ENCODE data around the gene NFATC2IP. TPM values are rescaled to one million over a fixed set of nuclear protein-coding genes. Genes with fewer than 3 reads are reported as not detected.

Gene NFATC2IP
- total and polyA plus RNA-seq, 10 of the 15 experiments (the other 5 are each of a cell fraction or from before 2014, with no cell fraction given): 12.2 to 93.9 (median 46.9) TPM

GRCh38 chr16:28910086-28911031 lies 40.4 kb upstream of the NFATC2IP start (continued):
- TF ChIP-seq POLR2AphosphoS2 (IDR thresholded peaks at IDR 0.05; ENCODE audit: low read depth, low read length): no peak

GRCh38 chr16:28912558-28912957 lies 38.2 kb upstream of the NFATC2IP start:
- ChIA-PET RAD21 (ENCODE audit: unreplicated experiment) (interaction anchor here (1.1 kb wide), 1 partner anchor 33 kb away, joined by 4 read pairs; no protein-coding TSS in a partner anchor), CTCF (no interaction called here), POLR2A (interaction anchor here (0.7 kb wide), 1 partner anchor 50 kb away, joined by 4 read pairs; no protein-coding TSS in a partner anchor), SMC1A (ENCODE audit: uncharacterized antibody, unreplicated experiment) (no interaction called here)
- Histone ChIP-seq H3K4me3 (no peak overlapping the region), H3K27me3 (replicated peaks in 1 of 2; ENCODE audit: control insufficient read depth in 2 of 2, insufficient read depth in 2 of 2, low read length in 1 of 2) (no peaks in the 10 kb centered on the region), H3K9ac (ENCODE audit: control insufficient read depth, insufficient read depth, low read length) (no peak overlapping the region), H3K27ac (ENCODE audit: control insufficient read depth, insufficient read depth) (no peak overlapping the region), H3K79me2 (ENCODE audit: control insufficient read depth, insufficient read depth, low read length) (no peaks in the 10 kb centered on the region), H3K4me2 (ENCODE audit: control insufficient read depth, insufficient read depth) (no peak overlapping the region), H2AFZ (ENCODE audit: control insufficient read depth, low read depth, low read length) (no peak overlapping the region), H3K36me3 (ENCODE audit: control insufficient read depth in 2 of 2, insufficient read depth in 2 of 2, low read length in 1 of 2) (peaks cover 11 to 13% of the 10 kb centered on the region in 2 experiments; a peak in 3 of 4 replicates), H4K20me1 (ENCODE audit: control insufficient read depth, insufficient read depth) (no peaks in the 10 kb centered on the region), H3K9me3 (replicated peaks; ENCODE audit: control insufficient read depth, insufficient read depth, low read length) (no peaks in the 10 kb centered on the region), H3K4me1 (ENCODE audit: control insufficient read depth, insufficient read depth, low read length) (peaks cover 8% of the 10 kb centered on the region)
- FAIRE-seq: no peak
- intact Hi-C loops (cut with micrococcal nuclease; ENCODE audit: unreplicated experiment) (no loop called here), in situ Hi-C loops (cut with MboI) (no loop called here)
- no peak for DNase-seq (ENCODE audit: low read depth, low spot score)
- no TSS peak for BruUV-seq (replicated peaks)
- ATAC-seq: no peak
- WGBS (ENCODE audit: insufficient coverage, insufficient replicate concordance, low lambda C conversion rate, missing lambda C conversion rate): 93% methylated on average over 12 of the region's 12 CpGs
- TF ChIP-seq YY1 (IDR thresholded peaks at IDR 0.05; ENCODE audit: low read depth, low read length) (no peak), CREB1 (IDR thresholded peaks at IDR 0.05; ENCODE audit: low read depth) (no peak), GABPA (IDR thresholded peaks at IDR 0.05; ENCODE audit: low read depth) (no peak), SMAD5 (IDR thresholded peaks at IDR 0.05; ENCODE audit: low read depth) (no peak), E2F4 (IDR thresholded peaks at IDR 0.05; ENCODE audit: low read depth, low read length) (no peak), RAD51 (IDR thresholded peaks at IDR 0.05) (no peak), ELK1 (IDR thresholded peaks at IDR 0.05; ENCODE audit: low read depth, low read length) (no peak), ETV6 (conservative IDR thresholded peaks at IDR 0.05 in 1 of 2, IDR thresholded peaks at IDR 0.05 in 1 of 2; ENCODE audit: borderline replicate concordance in 1 of 2, low read depth in 1 of 2) (no peak), ZBTB11 (CRISPR knock-in tag; IDR thresholded peaks at IDR 0.05) (no peak), CHD1 (IDR thresholded peaks at IDR 0.05; ENCODE audit: low read depth, low read length) (no peak), EP300 (IDR thresholded peaks at IDR 0.05; ENCODE audit: borderline replicate concordance in 1 of 2, control insufficient read depth in 1 of 2, low read depth in 2 of 2, low read length in 2 of 2) (no peak), FOS (IDR thresholded peaks at IDR 0.05; ENCODE audit: borderline replicate concordance, extremely low read depth, insufficient read length) (no peak), PAX5 (IDR thresholded peaks at IDR 0.05; ENCODE audit: borderline replicate concordance, low read depth, low read length) (no peak), TARDBP (IDR thresholded peaks at IDR 0.05; ENCODE audit: borderline replicate concordance) (no peak)
